Measurements from ENCODE around the gene EOMES.
A peak's percentile ranks its signal among the peaks of the same experiment; 100 is the strongest.

EOMES gene

GRCh38 chr3:27667751-27668150, 54.4 kb downstream of the EOMES start:
- TF ChIP-seq CTCF (IDR thresholded peaks at IDR 0.05; ENCODE audit: control insufficient read depth, insufficient read depth, low read depth, low read length, missing control alignments), result no peak
- DNase-seq (ENCODE audit: low read depth), result no peak
- no peak overlapping the region for H3K4me3 ChIP-seq (ENCODE audit: control insufficient read depth, low read depth, low read length)

DNA sequence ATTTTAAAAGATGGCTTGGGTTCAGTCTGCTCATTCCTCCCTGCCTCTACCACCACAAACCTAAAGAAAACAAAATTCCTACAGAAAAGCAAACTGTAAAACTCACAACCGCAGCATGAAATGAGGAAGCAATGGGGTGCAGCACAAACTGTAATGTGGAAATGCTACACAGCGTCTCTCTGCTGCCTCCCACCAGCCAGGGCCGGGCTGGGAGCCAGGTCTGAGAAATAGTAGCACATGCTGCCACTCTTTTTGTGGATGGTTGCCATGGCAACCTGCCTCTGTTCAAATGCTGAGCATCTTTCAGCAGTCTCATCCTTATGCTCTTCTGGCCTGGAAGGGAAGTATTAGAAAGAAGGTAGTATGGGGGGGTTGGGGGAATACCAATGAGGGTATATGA, 55.4 kb downstream of the EOMES start:
- DNase-seq (ENCODE audit: low read depth), result peak; percentile 59
- no peak overlapping the region for H3K4me3 ChIP-seq (ENCODE audit: control insufficient read depth, low read depth, low read length)
- TF ChIP-seq CTCF (IDR thresholded peaks at IDR 0.05; ENCODE audit: control insufficient read depth, insufficient read depth, low read depth, low read length, missing control alignments), result no peak

DNA sequence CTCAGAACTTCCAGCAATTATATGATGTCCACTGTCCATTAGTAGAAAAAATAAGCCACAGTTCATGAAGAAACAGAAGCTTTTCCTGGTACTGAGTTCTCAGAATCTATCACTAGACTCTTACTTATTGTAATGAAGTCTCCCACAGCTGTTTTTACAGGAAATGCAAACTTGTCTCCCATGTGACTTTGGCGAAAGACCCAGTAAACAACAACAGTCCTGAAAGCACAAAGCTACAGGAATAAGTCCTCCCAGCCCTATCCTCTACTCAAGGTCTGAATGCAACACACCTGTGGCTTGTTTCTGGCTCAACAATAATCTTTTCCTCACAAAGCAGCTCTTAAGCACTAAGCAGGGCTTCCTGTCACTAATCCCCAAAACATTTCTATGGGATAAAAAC, 55.9 kb downstream of the EOMES start:
- TF ChIP-seq CTCF (IDR thresholded peaks at IDR 0.05; ENCODE audit: control insufficient read depth, insufficient read depth, low read depth, low read length, missing control alignments), result no peak
- H3K4me3 ChIP-seq (ENCODE audit: control insufficient read depth, low read depth, low read length), result no peak overlapping the region
- no peak for DNase-seq (ENCODE audit: low read depth)

Data from AG09309 (cell line).